Activated CD8-positive, alpha-beta memory T cell treated with anti-CD3 and anti-CD28 coated beads for 36 hours (primary cell): ENCODE data around the gene NAV2. TPM values are rescaled to one million over a fixed set of nuclear protein-coding genes. Genes with fewer than 3 reads are reported as not detected.

Experiments
- CTCF ChIA-PET: fragments of 350-600 bp; sonication (Branson Sonifier 250); formaldehyde crosslinking; loops from one replicate; lab custom pipeline; 2021; ENCODE audit warnings: antibody characterized with exemption; lab: Charles Lee
- POLR2A ChIA-PET: fragments of 350-600 bp; sonication (Branson Sonifier 250); formaldehyde crosslinking; loops from one replicate; lab custom pipeline; 2021; ENCODE audit warnings: antibody characterized with exemption; lab: Charles Lee
- total RNA-seq, 2 experiments: library from RNA; stranded (reverse); gene quantifications; one replicate each; pipeline ENCODE4 v1.2.3, GENCODE V29; 2021

NAV2 gene
- total RNA-seq, 2 experiments from 2014 or later: 0.23 to 0.25 TPM

- ChIA-PET POLR2A (no interaction called here), CTCF (no interaction called here)
Observed at GRCh38 chr11:20029193-20029592, 316.6 kb downstream of the NAV2 start.

DNA sequence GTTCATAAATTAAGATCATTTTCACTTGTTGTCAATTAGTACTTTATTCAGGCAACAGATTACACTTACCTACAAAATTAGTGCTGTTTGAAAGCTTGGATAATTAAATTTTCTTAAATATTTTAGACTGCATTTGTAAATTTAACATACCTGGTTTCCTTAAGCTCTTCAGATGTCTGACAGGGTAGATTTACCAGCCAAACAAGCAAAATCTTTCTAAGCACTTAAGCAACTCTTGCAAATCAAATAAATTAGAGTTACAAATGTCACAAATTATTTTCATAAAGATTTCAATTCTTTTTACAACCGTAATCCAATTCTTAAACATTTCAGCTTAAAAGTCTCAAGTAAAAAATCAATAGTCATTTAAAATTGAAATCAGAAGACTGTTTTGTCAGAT lies 317.8 kb downstream of the NAV2 start:
- ChIA-PET CTCF (no interaction called here), POLR2A (no interaction called here)

- POLR2A ChIA-PET: no interaction called here
- CTCF ChIA-PET: no interaction called here
Observed at GRCh38 chr11:20031155-20032001, 318.7 kb downstream of the NAV2 start.

DNA sequence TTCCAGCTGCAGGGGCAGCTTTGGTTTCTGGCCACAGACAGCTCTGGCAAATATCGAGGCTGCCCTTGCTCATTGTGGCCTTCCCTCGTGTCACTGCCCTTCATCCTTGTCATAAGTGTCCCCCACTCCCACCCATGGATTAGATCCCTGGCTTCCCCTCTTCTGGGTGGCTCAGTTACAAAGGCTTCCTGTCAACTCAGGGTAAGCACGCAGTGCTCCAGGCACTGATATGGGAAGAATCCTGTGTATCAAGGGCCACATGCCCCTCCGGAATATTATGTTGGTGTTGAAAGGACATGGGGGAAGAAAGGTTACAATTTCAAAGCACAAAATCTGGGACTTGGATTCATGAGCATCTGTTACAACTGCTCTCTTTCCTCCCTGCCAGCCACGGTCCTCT lies 319.5 kb downstream of the NAV2 start:
- POLR2A ChIA-PET: no interaction called here
- CTCF ChIA-PET: no interaction called here

DNA sequence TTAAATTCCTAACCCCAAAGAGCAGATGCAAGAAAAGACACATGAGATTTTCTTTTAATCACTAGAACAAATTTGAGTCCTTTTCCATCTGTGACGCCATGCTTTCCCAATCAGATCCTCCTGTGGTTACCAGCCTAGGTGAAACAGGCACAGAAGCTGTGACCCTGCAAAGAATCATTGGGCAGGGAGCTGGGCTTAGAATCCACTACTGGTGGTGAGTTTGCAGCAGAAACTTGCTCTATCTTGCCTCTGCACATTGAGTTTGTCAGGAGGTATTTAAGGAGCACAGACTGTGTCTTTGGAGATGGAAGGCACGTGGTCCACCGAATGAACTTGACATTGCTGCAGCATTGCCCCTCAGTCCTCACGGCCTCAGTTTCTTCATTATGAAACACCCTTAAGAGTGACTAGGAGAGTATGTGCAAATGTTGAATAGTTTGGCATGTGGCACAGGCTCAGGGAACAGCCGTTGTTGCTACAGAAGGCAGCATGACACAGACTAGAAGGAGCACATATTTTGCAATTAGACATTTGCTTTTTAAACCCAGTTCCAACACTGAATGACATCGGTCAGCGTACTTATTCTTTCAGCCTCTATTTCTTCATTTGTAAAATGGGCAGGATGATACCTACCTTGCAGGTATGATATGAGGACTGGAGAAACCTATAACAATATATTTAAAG lies 320.1 kb downstream of the NAV2 start:
- CTCF ChIA-PET: no interaction called here
- POLR2A ChIA-PET: no interaction called here

GRCh38 chr11:20033806-20034205 lies 321.2 kb downstream of the NAV2 start:
- ChIA-PET POLR2A (no interaction called here), CTCF (no interaction called here)

DNA sequence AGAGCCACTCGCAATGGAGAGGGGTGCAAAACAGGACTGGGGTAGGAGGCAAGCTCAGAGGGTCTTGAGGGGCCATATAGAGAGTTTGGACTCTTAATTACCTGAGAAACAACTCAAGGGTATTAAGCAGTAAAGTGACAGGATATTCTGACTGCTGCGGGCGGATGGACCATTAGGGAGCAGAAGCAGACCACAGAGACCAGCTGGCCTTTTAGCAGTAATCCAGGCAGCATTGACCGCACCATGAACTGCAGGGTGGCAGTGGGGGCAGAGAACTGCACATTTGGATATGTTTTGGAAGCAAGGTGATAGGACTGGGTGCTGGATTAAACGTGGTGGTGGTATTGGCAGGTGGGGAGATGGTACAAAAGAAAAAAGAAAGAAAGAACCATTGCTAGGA lies 322.3 kb downstream of the NAV2 start:
- POLR2A ChIA-PET: no interaction called here
- CTCF ChIA-PET: no interaction called here

DNA sequence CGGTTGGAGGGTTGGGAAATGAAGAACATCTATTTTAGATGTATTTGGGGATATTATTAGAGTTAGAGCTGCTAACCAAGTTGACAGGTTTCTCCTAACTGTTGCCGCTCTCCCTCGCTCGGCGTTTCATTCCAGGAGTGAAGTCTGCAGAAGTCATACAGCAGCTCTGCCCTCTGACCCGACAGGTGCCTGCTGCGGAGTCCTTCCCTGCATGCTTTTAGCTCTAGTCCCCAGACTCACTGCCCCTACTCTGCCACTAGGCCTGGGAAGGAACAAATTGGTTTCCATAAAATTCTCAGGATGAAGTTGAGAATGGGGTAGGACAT lies 322.7 kb downstream of the NAV2 start:
- CTCF ChIA-PET: no interaction called here
- POLR2A ChIA-PET: no interaction called here

GRCh38 chr11:20035701-20036601 lies 323.3 kb downstream of the NAV2 start:
- ChIA-PET POLR2A (no interaction called here), CTCF (no interaction called here)

DNA sequence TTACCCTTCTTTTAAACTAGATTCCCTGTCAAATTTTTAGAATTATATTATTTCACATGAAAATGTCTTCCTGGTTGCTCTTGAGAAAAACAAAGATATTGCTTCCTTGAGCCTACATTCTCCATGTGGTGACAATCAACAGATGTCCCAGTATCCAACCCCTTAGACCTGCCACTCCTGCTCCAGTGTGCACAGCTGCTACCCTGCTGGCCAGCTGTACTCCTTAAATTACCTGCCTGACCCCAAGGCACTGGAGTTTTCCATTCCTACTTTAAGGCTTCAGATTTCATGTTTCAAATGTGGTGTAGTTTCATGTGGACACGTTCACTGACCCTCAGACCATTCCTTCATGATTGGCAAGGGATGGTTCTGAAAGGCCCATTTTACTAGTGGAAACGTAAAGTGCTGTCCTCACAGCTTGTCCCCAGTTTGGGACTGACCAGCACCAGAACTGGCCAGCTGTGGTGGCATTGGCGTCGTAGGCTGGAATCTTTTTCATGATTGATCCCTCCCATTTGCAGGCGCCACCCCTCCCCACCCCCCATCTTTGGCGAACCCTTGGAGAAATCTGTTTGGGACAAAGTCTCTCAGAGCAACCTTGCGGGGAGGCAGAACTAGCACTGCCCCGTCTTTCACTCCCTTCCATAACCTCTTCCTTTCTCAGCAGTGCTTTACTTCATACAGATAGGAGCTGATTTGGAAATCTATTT lies 324.1 kb downstream of the NAV2 start:
- ChIA-PET CTCF (no interaction called here), POLR2A (interaction anchor here (1.4 kb wide), 1 partner anchor 8 kb away, joined by 3 read pairs; no protein-coding TSS in a partner anchor)

DNA sequence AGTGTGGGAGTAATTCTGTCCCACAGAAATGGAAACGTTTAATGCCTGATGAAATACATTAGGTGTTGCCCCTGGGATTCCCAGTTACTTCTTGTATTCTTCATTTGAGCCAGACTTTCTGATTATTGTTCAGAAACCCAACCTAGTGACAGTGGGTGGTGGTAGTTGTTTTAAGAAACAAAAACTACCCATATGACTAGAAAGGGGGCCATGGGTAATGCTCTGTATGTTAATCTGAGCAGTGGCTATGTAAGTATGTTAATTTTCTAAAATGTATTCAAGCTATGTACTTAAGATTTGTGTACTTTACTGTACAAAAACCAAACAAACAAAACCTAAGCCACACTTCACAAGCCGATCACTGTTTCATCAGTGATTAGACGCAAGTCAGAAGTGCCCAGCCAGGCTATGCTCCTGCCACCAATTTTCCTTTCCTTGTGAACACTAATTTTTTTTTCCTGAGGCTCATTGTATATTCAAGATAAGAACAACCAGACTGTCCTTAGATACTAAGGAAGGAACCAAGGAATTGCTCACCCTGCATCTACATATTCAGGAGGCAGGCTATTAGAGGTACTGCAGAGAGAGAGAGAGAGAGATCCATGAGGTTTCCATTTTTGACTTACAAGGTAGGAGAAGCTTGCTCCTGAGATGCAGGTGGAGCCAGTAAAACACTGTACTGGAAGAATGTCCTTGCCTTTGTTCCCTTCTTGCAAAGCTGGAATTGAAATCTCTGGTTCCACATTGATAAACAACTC lies 324.9 kb downstream of the NAV2 start:
- ChIA-PET POLR2A (interaction anchor here (1.4 kb wide), 1 partner anchor 9 kb away, joined by 3 read pairs; no protein-coding TSS in a partner anchor), CTCF (no interaction called here)

- ChIA-PET POLR2A (no interaction called here), CTCF (no interaction called here)
Observed at GRCh38 chr11:20038412-20038811, 325.8 kb downstream of the NAV2 start.

- CTCF ChIA-PET: no interaction called here
- POLR2A ChIA-PET: no interaction called here
Observed at GRCh38 chr11:20038972-20039371, 326.3 kb downstream of the NAV2 start.

- ChIA-PET CTCF (no interaction called here), POLR2A (no interaction called here)
Observed at GRCh38 chr11:20041499-20041898, 328.9 kb downstream of the NAV2 start.

- POLR2A ChIA-PET: no interaction called here
- CTCF ChIA-PET: no interaction called here
Observed at GRCh38 chr11:20042045-20042639, 329.5 kb downstream of the NAV2 start.

GRCh38 chr11:20042811-20043341 lies 330.2 kb downstream of the NAV2 start:
- ChIA-PET CTCF (no interaction called here), POLR2A (no interaction called here)

DNA sequence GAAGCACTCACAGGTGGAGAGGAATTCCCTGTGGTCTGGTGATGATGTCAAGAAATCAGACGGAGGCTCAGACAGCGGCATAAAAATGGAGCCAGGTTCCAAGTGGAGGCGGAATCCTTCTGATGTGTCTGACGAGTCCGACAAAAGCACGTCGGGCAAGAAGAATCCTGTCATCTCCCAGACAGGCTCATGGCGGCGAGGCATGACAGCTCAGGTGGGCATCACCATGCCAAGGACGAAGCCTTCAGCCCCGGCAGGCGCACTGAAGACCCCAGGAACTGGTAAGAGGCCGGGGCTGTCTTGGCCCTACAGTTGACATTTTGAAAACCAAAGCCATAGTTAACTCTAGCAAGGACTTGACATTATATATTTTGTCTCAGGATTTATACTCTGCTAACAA lies 331.4 kb downstream of the NAV2 start:
- CTCF ChIA-PET: no interaction called here
- POLR2A ChIA-PET: no interaction called here

- ChIA-PET CTCF (no interaction called here), POLR2A (no interaction called here)
Observed at GRCh38 chr11:20045098-20045688, 332.6 kb downstream of the NAV2 start.
